GM21447 (cell line): ENCODE measurements around the gene TNS3.

Experiments used
- ATAC-seq: cut with Tn5 transposase; IDR thresholded peaks from one replicate; pipeline ENCODE4 v1.9.1; 2021; ENCODE audit not compliant: unreplicated experiment

TNS3 gene

DNA sequence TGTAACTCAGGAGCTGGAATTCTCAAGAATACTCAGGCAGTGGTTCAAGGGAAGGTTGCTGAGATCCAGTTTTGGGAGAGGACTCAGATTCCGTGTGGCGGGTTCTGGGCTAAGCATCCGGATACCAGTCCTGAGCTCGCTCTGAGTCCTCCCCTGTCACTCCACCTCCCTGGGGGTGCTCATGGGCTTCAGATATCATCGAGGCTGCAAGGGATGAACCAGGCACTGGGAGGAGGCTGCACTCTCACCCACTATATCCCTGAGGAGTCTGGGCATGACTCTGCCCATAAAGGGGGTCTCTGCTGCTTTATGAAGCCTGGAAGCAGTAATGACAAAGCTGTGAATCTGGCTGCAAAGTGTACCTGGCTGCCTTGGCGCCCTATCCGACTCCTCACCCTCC lies 188.5 kb downstream of the TNS3 start:
- ATAC-seq = no peak

DNA sequence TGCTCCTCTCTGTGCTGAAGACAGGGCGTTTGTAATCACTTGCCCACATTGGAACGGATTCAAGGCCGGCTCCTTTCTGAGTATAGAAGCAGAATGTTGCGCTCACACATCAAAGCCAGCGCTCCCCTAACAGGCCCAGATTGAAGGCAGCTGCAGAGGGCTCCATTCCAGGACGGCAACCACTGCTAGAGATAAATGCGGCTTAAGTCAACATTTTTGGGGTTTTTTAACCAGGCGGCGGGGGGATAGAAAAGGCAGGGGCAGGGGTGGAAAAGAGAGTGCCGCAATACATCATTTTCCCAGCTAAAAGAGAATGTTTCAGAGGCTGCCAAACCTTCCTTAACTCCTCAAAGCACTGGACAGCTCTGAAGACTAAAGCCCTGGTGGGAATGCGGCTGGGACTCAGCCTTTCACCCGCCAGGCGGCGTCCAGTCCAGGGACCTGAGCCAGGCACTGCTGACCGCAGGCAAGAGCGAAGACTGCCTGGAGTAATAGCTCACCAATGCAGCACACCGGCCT lies 189.6 kb downstream of the TNS3 start:
- no peak for ATAC-seq

DNA sequence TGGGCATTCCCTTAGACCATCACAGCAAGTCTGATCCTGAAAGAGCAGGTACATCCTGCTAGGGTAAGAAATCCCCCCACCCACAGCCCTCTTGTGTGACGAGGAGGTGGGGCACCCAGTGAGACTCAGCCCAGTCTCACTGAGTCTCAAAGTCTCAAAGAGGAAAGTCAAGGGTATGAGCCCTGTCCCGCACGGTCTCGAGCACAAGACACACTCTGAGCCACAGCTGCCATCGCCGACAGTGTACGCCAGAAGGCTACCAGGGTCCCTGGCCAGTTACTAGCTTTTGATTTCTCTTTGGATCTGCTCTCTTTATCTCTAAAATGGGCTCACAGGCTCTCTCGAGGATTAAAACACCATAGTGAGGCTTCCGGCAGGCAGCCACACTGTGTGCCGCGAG lies 190.2 kb downstream of the TNS3 start:
- no peak for ATAC-seq

DNA sequence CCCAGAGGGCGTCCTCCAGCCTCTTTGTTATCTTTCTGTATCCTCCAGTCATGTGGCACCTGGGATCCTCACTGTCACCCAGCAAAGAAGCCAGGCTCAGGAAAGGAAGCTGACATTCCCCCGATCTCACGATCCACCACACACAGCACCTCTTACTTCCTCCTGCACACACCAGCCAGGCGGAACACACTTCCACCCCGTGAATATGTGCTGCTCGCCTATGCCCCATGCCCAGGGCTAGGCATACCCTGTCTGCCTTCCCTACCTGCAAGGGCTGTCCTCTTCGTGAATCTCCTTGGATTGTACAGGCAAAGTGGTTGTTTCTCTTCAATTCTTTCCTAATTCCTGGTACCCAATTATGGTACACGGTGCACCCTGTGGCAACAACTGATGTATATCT lies 191.0 kb downstream of the TNS3 start:
- ATAC-seq = no peak

DNA sequence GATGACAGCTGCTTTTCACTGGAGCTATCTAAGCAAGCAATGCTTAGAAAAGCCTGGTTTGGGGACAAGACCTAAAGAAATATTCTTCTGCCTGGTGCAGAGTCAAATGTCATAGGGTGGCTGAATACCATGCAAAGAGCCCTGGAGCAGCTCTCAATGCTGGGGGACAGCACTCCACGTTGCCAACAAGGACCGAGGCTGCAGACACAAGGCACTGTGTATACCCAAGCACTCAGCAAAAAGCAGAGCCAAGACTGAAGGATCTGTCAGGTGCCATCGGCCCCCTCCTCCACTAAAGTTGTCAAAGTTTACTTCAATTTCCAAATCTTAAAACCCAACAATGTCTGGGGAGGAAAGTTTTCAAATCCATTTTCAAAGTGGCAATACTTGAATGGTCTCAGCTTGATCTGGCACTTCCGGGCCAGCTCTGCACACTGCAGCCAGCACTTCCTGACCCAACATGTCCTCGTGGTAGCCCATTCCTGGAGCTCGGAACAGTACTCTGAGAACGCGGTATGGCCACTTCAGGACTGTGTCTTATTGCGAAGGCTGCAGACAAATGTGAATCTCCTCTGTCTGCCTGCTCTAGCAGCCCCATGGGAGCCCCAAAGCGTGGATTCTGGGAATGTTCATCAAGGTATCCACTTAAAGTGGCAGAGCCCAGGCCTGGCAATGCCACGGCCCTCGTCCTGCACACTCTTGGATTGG lies 191.8 kb downstream of the TNS3 start:
- ATAC-seq = no peak

DNA sequence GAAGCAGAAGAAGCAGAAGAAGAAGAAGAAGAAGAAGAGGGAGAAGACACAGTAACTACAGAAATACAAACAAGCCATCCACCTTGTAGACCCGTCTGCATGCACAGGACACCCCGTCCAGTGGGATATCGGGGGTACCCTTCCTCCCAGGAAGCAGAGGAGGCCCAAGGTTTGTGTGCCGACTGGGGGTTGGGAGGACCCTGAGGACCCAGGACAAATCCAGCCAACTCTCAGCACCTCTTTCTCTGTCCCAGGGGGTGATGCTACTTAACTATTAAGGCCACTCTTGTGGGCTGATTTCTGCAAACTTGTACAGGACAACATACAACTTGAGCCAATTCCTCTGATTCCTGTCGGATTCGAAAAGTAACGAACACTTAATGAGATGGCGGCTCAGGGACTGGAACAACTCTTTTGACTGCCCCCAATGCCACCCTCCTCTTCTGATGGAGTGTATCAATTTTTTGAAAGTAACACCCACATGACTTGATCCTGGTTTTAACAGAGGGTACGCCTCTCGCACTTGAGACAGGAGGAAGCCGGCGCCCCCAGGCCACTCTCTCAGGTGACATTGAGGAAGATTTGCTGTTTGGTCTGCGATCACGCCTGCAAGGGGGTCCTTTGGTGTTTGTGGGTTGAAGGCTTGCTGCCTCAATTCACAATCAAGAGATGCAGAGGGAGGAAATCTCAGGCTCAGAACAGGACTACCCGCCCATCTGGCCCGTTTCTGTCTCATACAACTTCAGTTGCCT lies 192.6 kb downstream of the TNS3 start:
- ATAC-seq = no peak

DNA sequence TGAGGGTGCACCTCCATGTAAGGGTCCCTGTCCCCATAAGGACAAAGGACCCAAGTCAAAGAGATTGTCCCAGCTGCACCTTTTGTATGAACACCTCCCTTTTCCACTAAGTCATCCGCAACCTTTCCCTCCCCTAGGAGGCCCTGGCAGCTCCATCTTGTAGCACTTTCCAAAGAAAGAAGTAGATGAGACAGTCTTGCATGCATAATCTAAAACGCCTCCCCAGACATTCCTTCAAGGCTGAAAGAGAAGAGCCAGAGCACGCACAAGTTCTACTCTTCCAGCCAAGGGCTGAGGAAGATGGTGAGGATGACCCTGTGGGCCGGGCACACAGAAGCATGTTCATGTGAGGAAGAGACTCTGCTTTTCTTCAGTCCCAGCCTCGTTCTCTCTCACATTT lies 194.4 kb downstream of the TNS3 start:
- no peak for ATAC-seq

DNA sequence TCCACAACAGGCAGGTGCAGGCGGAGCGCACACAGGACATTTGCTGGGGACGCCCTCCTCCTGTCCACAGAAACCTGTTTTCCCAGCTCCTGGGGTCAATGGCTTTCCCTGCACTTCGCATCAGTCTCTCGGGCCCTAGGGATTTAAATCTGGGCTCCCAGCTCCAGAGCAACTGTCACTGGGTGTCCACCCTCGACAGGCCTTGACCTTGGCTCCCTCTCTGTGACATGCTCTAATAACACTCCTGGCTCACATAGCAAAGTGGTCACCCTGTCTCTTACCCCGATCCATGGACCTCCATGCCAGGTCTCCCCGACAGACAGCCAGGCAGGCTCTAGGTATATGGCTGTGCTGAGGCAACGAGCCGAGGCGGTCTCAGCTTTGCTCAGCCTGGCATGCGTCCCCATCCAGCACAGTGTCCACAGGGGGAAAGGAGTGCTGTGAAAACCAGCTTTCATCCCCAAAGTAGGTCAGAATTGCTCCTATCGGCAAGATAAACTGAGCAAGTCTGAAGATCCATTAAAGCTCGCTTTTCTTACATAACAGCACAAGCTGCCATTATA lies 195.6 kb downstream of the TNS3 start:
- ATAC-seq = no peak

DNA sequence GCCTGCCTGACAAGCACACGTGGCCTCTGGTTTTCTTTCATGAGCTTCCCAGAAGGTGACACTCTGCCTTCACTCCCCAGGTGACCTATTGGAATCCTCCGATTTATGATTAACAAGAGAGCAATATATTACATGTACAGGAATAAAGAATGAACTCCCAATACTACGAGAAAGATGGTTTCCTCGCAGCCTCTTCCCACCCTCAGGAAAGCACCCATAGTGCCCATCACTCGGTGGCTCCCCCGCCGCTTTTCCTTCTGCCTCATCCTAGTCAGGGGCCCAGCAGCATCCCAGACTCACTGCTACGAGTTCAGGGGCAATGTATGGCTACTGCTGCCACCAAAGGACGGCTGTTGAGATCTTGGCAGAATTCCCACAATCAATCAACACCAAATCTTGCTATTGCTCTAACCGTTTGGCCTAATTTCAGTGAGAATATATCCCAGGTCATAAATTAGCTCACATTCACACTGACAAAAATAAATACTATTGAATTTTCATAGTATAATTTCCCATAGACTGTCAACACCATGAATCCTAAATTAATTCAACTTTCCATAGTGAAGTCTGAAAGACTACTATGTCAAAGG lies 196.3 kb downstream of the TNS3 start:
- ATAC-seq = no peak

DNA sequence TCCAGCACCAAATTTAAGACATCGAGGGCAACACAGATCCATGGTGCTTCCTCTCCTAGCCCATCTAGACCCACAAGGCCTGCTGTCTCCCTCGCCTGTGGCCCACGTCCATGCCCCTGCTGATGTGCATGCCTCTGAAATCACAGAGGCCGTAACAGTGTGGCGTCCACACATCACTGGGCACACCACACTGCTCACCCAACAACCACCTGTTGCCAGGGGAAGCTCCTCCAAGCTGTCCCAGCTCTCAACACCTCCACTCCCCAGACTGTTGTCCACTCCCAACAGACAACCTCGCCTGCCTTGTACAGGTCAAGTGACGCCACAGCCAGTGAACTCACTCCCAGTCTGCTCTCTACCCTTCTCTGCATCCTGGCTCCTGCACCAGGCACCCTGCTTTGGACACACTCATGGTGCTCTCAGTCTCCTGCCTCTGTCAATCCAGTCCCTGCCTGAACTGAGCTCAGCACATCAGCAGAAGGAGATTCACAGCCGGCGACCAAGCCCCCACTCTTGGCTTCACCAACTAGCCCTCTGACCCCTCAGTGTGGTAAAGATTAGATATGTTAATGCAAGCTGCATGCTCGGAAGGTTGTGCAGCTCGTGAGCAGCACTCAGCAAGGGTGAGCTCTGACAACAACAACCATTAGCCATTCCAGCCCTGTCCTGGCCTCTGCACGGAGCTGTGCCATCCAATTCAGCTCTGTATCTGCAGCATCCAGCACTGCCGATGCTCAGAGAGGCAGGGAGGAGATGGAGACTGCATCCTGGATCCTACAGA lies 197.0 kb downstream of the TNS3 start:
- no peak for ATAC-seq

DNA sequence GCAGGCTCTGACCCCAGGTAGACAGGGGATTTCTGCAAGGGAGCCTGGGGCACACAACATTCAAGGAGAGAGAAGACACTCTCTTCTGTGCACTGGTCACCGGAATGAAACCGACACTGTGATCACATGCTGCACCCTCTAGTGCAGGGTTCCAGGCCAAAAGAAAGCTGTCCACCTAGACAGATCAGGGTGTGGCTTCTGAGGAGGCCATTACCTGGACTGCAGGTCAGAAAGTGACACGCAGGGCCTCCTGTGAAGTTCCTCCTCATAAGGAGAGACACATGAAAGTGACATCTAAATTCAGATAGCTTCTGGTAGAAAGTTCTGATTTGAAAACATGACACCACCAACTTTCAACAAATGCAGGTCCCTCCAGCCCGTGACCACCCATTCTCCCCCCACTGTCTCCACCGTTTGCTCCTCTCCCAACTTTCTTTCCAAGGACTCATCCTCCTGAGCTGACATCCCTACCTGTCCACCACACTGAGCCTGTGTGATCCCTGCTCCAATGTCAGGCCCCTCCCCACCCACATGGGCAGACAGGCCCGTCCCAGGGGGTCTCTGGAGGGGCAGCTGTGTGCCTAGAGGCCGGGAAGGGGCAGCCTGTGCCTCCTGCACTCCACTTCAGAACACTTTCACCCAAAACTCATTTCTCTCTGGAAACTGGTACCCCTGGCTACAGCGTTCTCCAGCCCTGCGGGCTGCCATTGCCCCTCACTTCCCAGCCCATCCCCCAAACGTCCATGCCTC lies 198.0 kb downstream of the TNS3 start:
- no peak for ATAC-seq

DNA sequence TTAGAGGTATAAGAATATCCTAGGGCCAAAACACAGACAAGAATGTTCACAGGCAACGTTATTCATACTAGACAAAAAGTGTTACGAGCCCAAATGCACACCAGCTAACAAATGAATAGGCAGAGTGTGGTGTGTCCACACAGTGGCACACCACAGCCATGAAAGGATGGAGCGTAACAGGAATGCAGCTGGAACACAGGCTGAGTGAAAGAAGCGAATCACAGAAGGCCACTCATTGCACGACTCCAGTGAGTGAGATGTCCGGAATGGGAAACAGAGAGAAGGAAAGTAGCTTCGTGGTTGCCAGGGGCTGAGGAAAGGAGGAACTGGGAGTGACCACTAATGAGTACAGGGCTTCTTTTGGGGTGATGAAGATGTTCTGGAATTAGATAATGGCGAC lies 198.8 kb downstream of the TNS3 start:
- ATAC-seq = no peak

DNA sequence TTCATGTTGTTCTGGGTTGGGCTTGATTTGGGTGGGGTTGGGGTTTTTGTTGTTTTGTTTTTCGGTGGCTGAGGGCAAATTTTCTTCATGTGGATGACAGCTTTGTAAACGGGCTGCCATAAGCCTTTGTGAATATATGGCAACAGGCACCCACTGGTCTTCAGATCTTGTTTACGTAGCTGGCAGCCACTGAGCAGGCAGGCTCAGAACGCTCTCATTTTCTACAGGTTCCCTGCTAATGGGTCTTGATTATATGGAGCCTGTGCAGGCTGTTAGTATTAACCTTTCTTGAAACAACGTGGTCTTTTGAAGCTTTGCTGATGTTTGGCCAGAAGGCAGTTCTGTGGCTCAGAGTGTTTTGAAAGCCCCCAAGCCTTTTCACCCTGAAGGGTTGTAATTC lies 199.7 kb downstream of the TNS3 start:
- ATAC-seq = no peak

DNA sequence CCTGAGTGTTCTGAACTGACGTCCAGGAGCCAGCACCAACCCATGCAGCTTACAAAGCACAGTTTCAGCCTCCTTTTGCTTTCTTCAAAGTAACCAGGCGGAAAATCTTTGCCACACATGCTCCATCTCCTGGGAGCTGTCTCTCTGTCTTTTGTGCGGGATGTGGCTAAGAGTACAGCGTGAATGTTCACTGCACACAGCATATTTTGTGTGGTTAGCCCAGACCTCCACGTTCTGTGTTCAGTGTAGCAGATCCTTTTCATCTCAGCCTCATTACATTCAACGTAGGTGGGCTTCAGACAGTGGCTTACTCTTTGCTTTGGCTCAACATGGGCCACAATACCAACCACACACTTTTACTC lies 200.8 kb downstream of the TNS3 start:
- ATAC-seq = no peak

DNA sequence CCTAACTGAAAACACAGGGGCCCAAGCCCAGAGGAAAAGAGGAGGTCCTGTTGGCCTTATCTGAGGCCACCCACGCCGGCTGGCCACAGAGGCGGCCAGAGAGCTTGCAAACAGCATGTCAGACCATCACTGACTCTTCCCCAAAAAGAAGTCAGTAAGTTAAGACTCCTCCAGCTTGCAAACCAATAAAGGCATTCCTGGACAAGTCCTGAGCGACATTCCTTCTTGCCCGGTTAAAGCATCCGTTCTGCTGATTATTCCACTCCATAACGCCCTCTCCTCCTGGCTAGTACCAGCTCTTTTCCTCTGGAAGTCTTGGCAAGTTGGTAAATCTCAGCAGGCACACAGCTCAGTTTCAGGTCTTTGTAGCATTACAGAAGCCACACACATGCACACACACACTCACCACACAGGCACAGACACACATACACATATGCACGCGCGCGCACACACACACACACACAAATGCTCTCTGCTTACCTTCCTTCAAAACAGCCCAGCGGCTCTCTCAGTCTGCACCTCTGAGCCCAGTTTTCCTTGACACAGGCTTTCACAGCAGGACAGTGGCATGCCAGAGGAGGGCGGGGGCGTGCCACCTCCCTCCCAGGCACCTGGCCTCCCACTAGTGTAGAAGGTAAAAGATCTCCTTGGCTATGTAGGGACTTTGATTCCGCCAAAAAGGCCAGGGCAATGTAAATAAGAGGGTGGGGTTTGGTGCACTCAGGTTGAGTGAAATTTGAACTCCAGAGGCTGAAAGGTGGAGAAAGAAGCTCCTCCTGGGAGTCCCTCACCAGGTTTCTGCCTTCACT lies 201.4 kb downstream of the TNS3 start:
- ATAC-seq = no peak

DNA sequence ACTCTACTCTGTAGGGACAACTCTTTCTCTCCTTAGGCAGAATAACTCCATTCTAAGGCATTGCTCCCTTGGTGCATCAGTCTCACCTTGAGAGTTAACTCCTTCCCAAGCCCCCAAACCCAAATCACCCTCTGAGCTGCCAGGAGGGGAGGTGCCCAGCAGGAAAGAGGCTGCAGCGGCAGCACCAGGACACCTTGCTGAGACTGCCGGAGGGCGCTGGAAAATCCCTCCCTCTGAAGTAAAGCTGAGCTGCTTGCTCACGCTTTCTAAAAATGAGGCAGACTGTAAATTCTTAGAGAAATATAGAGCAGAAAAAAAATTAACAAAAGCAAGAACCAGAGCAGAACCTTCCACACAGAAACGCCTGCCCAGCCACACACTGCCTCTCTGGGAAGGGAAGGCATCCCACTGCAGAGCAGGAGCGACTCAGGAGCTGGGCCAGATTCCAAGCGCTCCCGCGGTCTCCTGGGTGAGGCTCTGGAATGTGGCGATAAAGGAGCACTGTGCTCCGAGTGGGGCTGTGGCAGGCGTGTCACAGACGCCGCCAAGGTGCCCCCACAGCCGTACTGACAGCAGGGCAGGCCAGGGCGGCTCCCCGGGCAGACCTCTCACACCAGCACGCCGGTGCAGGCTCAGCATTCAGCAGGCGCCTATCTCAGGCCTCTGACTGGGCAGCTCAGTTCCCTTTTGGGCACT lies 202.1 kb downstream of the TNS3 start:
- no peak for ATAC-seq

DNA sequence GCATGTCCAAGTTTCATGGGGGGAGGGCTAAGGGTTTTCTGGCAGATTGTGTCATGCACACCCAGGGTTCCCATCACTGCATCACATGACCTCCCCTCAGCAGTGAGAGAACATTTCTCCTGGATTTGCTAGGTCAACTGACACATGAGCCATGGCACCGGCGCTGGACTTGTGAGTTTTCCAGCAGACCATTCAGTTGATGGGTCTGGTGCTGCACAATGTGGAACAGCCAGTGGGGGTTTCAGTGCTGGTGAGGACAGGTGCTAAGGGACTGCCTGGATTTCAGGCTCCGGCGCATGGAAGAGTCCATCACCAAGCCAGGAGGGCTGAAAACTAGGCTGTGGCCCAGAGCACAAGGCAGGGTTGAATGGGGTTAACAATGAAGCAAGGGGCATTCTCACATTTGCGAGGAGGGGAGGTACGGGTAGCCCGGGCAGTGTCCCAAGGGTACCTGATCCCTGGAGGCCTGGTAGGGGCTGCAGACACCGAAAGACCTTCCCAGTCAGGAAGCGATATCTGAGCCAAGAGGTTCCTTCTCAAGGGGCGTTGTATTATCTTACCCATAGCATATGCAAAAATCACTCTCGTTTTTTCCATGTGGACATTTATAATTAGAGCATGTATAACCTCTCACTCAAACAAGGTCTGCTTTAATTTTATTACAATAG lies 203.0 kb downstream of the TNS3 start:
- no peak for ATAC-seq

DNA sequence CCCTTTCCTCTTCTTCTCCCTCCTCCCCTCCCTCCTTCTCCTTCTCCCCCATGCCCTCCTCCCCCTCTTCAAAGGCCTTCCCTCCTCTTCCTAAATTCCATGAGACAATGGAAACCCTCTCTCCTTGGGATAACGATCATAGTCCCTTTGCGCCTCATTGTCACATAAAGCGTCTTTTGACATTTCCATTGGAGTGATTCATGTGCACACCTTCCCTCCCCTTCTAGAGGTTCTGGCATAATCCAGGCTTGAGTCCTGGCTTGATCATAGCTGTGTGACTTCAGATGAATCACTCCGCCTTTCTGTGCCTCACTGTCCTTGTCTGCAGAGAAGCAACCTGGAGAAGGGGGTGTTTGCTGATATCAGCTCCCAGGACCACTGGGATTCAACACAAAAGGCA lies 204.2 kb downstream of the TNS3 start:
- ATAC-seq = no peak
